Measurements from ENCODE around the gene TTC23L. TPM values are rescaled to one million over a fixed set of nuclear protein-coding genes. Genes with fewer than 3 reads are reported as not detected.
"Not testable (repeated sequence)": the region's sequence is repeated elsewhere in the genome, so short reads cannot be mapped to it uniquely, and the experiment has no call there.

Gene TTC23L
- total RNA-seq, 1 donor from 2014 or later = not detected

DNA sequence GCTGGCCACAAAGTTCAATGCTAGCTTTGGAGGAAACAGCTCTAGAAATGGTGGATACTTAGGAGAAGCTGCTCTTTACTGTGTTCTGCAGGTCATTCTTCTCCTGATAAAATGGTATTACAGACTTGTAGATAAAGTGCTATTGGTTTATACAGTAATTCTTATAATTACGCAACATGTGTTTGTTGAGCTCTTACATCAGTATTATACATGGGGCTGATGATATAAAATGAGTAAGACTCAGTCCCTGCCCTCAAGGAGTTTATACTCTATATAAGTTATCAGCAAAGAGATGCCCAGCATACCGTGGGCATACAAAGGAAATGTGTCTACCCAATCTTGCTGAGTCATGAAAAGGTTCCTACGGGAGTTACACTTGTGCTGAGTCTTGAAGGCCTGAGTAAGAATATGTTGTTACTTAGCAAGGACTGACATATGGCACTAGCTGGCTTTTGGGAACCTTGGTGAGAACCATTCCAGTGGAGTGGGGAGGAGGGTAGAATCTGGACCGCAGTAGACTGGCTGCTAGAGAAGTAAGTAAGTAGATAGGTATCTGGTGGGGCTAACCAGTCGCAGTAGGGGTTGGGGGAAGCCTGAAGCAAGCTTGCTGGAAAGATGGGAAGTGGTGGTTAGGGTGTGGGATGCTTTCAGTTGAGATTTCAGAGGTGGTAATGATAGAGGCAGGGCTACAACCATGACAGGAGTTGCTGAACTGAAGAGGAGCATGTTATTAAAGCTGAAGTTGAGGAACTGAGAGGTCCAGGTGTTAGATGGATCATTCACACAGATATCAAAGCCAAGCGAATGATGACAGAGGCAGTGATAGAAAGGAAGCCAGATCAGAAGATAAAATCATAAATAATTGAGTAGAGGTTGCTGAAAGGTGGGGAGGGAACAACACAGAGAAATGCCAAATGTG lies 11.1 kb upstream of the TTC23L start:
- intact Hi-C loops (cut with DNase I) = no loop called here
- H3K27ac ChIP-seq = peak overlapping the region; percentile 37 to 55
- no peak for DNase-seq (ENCODE audit: low spot score in 2 of 2)
- peaks cover 2 to 20% of the 10 kb centered on the region in 2 donors for H3K4me1 ChIP-seq
- TF ChIP-seq, protein P1, sequence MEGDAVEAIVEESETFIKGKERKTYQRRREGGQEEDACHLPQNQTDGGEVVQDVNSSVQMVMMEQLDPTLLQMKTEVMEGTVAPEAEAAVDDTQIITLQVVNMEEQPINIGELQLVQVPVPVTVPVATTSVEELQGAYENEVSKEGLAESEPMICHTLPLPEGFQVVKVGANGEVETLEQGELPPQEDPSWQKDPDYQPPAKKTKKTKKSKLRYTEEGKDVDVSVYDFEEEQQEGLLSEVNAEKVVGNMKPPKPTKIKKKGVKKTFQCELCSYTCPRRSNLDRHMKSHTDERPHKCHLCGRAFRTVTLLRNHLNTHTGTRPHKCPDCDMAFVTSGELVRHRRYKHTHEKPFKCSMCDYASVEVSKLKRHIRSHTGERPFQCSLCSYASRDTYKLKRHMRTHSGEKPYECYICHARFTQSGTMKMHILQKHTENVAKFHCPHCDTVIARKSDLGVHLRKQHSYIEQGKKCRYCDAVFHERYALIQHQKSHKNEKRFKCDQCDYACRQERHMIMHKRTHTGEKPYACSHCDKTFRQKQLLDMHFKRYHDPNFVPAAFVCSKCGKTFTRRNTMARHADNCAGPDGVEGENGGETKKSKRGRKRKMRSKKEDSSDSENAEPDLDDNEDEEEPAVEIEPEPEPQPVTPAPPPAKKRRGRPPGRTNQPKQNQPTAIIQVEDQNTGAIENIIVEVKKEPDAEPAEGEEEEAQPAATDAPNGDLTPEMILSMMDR (IDR thresholded peaks at IDR 0.05) = no peak
- H3K36me3 ChIP-seq = peaks cover 36 to 62% of the 10 kb centered on the region in 2 donors
- no peaks in the 10 kb centered on the region for H3K9me3 ChIP-seq
- H3K4me3 ChIP-seq = no peak overlapping the region
- H3K27me3 ChIP-seq = no peaks in the 10 kb centered on the region

DNA sequence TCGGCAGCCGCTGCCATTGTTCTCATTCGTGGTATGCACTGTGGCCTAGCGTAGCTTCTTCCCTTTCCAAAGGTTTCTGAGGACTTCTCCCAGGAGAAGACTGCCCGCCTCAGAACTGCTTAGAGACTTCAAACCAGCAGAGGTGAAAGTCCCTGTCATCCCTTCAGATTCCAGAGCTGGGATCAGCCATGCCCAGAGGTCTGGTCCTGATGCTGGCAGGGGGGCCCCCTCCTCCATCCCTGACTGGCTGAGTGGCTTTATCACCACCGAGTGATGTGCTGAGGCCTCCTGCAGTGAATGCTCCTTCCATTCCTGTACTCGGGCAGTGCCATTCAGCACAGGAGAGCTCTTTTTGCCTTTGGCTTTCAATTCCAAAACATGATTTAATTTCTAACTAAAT lies 8.1 kb upstream of the TTC23L start:
- Histone ChIP-seq H3K36me3 (peaks cover 25 to 45% of the 10 kb centered on the region in 2 donors), H3K4me1 (peaks cover 2 to 20% of the 10 kb centered on the region in 2 donors), H3K27ac (peak overlapping the region; percentile 67 to 73)
- not testable (repeated sequence) for DNase-seq (ENCODE audit: low spot score in 2 of 2); H3K4me3 ChIP-seq; H3K9me3 ChIP-seq; H3K27me3 ChIP-seq
- intact Hi-C loops (cut with DNase I) = loop anchor here (10.0 kb wide), 1 partner anchor 346 kb away; no protein-coding TSS in a partner anchor

DNA sequence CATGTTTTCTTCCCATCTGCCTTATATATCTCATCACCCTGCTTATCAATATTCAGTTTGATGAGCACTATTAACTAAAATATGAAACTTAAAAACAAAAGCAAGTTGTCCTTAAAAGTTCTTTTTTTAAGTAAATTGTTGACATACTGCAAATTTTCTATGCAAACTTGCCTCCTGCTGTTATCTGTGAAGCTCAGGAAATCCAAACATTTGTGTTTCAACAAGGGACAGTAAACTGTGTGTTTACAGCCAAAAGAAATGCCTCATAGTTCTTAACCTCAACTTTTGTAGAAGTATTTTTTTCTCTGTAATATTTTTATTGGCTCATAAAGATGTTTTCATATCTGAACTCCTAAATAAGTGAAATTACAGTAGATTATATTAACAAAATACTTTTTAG lies 7.7 kb upstream of the TTC23L start:
- peaks cover 25 to 42% of the 10 kb centered on the region in 2 donors for H3K36me3 ChIP-seq
- intact Hi-C loops (cut with DNase I) = loop anchor here (10.0 kb wide), 1 partner anchor 347 kb away; no protein-coding TSS in a partner anchor

DNA sequence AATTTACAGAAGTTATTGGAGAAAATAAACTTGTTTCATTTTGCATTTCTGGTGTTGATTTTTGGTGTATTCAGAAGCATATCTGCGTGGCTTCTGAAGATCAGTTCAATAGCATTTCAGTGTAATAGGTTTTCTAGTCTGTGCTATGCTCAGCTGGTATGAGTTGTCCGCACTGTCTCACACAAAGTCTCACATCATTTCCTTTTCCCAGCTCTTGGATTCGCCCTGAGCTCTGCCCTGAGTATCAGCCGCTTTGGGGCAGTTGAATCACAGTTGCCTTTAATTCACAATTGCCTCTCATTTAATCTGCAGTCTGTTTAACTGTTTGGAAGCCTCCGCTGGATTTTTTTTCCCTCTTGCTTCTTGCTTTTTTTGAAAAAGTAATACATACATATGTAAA lies 6.4 kb upstream of the TTC23L start:
- Histone ChIP-seq H3K27me3 (no peaks in the 10 kb centered on the region), H3K27ac (peak overlapping the region; percentile 62 to 73), H3K4me1 (peaks cover 2 to 20% of the 10 kb centered on the region in 2 donors), H3K36me3 (peaks cover 18 to 29% of the 10 kb centered on the region in 2 donors), H3K4me3 (no peak overlapping the region), H3K9me3 (no peaks in the 10 kb centered on the region)
- intact Hi-C loops (cut with DNase I) = loop anchor here (10.0 kb wide), 1 partner anchor 348 kb away; no protein-coding TSS in a partner anchor
- no peak for DNase-seq (ENCODE audit: low spot score in 2 of 2)
- TF ChIP-seq, protein P1 (IDR thresholded peaks at IDR 0.05) = no peak

More for the DNA sequence above, 7.7 kb upstream of the TTC23L start:
- no peaks in the 10 kb centered on the region for H3K27me3 ChIP-seq
- peaks cover 2 to 20% of the 10 kb centered on the region in 2 donors for H3K4me1 ChIP-seq
- no peak overlapping the region for H3K4me3 ChIP-seq
- no peaks in the 10 kb centered on the region for H3K9me3 ChIP-seq
- TF ChIP-seq, protein P1 (IDR thresholded peaks at IDR 0.05) = no peak
- peak overlapping the region; percentile 67 to 73 for H3K27ac ChIP-seq
- no peak for DNase-seq (ENCODE audit: low spot score in 2 of 2)

DNA sequence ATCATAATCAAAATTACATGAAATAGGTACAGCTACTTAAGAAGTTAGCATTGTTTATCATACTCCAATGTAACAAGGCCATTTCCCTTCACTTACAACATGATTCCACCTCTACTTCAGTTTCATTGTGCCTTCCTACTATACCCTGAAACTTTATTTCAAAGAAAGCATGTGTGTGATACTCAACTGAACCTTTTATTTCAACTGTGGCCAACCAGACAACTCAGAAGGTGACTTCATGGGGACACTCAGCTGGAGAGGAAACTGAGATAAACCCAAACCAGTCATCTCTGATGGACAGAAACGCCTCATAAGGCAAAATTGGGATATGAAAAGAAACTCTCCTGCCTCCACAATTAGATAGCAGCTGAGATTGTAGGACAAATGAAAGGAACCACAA lies 5.9 kb upstream of the TTC23L start:
- TF ChIP-seq, protein P1 (IDR thresholded peaks at IDR 0.05) = no peak
- peak overlapping the region in 1 of 2 donors; percentile 62 for H3K27ac ChIP-seq
- intact Hi-C loops (cut with DNase I) = loop anchor here (10.0 kb wide), 1 partner anchor 348 kb away; no protein-coding TSS in a partner anchor

More for the DNA sequence above, 5.9 kb upstream of the TTC23L start:
- H3K36me3 ChIP-seq = peaks cover 13 to 24% of the 10 kb centered on the region in 2 donors
- peaks cover 2 to 20% of the 10 kb centered on the region in 2 donors for H3K4me1 ChIP-seq
- H3K27me3 ChIP-seq = no peaks in the 10 kb centered on the region
- no peak overlapping the region for H3K4me3 ChIP-seq
- no peak for DNase-seq (ENCODE audit: low spot score in 2 of 2)
- H3K9me3 ChIP-seq = no peaks in the 10 kb centered on the region
